Endothelial cell of umbilical vein (primary cell): ENCODE results near the gene C1QL4. TPM values are rescaled to one million over a fixed set of nuclear protein-coding genes. Genes with fewer than 3 reads are reported as not detected.

ENCODE experiments used
- BruUV-seq: library from RNA; stranded (reverse); fragments of 400-500 nt; replicated peaks from 2 replicates; lab custom pipeline; 2021; lab: Mats Ljungman, UMichigan
- CTCF ChIA-PET: fragments of 300-600, 350-600 bp; sonication (Branson Sonifier 250); formaldehyde crosslinking; loops from one replicate; lab custom pipeline; 2021; ENCODE audit warnings: antibody characterized with exemption, inconsistent platforms; lab: Charles Lee
- POLR2A ChIA-PET: fragments of 300-600, 350-600 bp; sonication (Branson Sonifier 250); formaldehyde crosslinking; loops from one replicate; lab custom pipeline; 2021; ENCODE audit warnings: antibody characterized with exemption, inconsistent platforms; lab: Charles Lee
- DNase-seq: peaks from one replicate; pipeline ENCODE4 v3.0.0-alpha.2; 2011; ENCODE audit warnings: low read depth, low spot score
- FAIRE-seq: peaks from 2 replicates; lab custom pipeline; 2011; peaks lifted over from hg19 to GRCh38; lab: Jason Lieb, UNC
- H2AFZ ChIP-seq: 2 replicates; pipeline ENCODE4 v1.6.0; 2012; ENCODE audit warnings: low read depth, low read length, control low read depth, inconsistent platforms
- H3K27ac ChIP-seq: 2 replicates; pipeline ENCODE4 v1.5.1; 2011; ENCODE audit warnings: low read depth, mild to moderate bottlenecking, control low read depth, low read length, moderate library complexity; ENCODE audit not compliant: insufficient read depth
- H3K27me3 ChIP-seq, 2 experiments: 2 replicates each; pipeline versions ENCODE4 v1.6.0 to v1.6.1; 2011; ENCODE audit warnings: low read length in 2 of 2, mixed read lengths in 1 of 2; ENCODE audit not compliant: control insufficient read depth in 2 of 2, insufficient read depth in 2 of 2
- H3K36me3 ChIP-seq, 2 experiments: 2 replicates in 1 of 2; 3 replicates in 1 of 2; pipeline ENCODE4 v1.5.1; 2011; ENCODE audit warnings: low read length in 2 of 2, mild to moderate bottlenecking in 1 of 2, moderate library complexity in 1 of 2; ENCODE audit not compliant: control insufficient read depth in 2 of 2, insufficient read depth in 2 of 2; ENCODE audit errors: extremely low read depth in 1 of 2
- H3K4me1 ChIP-seq: 3 replicates; pipeline ENCODE4 v1.5.1; 2011; ENCODE audit warnings: mild to moderate bottlenecking, low read length; ENCODE audit not compliant: control insufficient read depth, insufficient read depth; ENCODE audit errors: extremely low read depth
- H3K4me2 ChIP-seq: 2 replicates; pipeline ENCODE4 v1.6.1; 2011; ENCODE audit warnings: low read length, control low read depth, mixed read lengths; ENCODE audit not compliant: insufficient read depth
- H3K4me3 ChIP-seq, 3 experiments: fragments of 200-600 bp in 1 of 3; sonication (generic), shearing (Covaris generic) in 1 of 3; replicated peaks in 1 of 3; 2 replicates each; pipeline ENCODE4 v1.5.1; 2011 to 2016; ENCODE audit warnings: control low read depth in 3 of 3, low read length in 3 of 3, mild to moderate bottlenecking in 2 of 3, inconsistent platforms in 1 of 3, low read depth in 1 of 3, moderate library complexity in 1 of 3; ENCODE audit not compliant: insufficient read depth in 1 of 3
- H3K79me2 ChIP-seq: 2 replicates; pipeline ENCODE4 v1.6.0; 2012; ENCODE audit warnings: low read length, inconsistent platforms; ENCODE audit not compliant: control insufficient read depth, insufficient read depth
- H3K9ac ChIP-seq: replicated peaks from 2 replicates; pipeline ENCODE3; 2011; ENCODE audit warnings: low read length, control low read depth; ENCODE audit not compliant: insufficient read depth; ENCODE audit errors: extremely low read depth
- H3K9me1 ChIP-seq: replicated peaks from 3 replicates; pipeline ENCODE4 v1.6.0; 2011; ENCODE audit warnings: mild to moderate bottlenecking, low read length; ENCODE audit not compliant: control insufficient read depth, insufficient read depth; ENCODE audit errors: extremely low read depth
- H3K9me3 ChIP-seq: replicated peaks from 2 replicates; pipeline ENCODE4 v1.5.1; 2012; ENCODE audit warnings: low read length, inconsistent platforms; ENCODE audit not compliant: control insufficient read depth, insufficient read depth
- H4K20me1 ChIP-seq: replicated peaks from 2 replicates; pipeline ENCODE3; 2011; ENCODE audit warnings: mild to moderate bottlenecking, low read length; ENCODE audit not compliant: control insufficient read depth, insufficient read depth; ENCODE audit errors: extremely low read depth
- CTCF ChIP-seq, 2 donors: IDR thresholded peaks; 1 replicate in 1 of 2; 2 replicates in 1 of 2; pipeline ENCODE4 v1.5.1; 2011; ENCODE audit warnings: low read length in 2 of 2, mild to moderate bottlenecking in 2 of 2, moderate library complexity in 2 of 2, control low read depth in 1 of 2, inconsistent platforms in 1 of 2, low read depth in 1 of 2; ENCODE audit not compliant: insufficient read depth in 1 of 2; ENCODE audit errors: extremely low read depth in 1 of 2
- EZH2 ChIP-seq: IDR thresholded peaks from 2 replicates; pipeline ENCODE4 v1.6.1; 2012; ENCODE audit warnings: borderline replicate concordance, low read depth, mild to moderate bottlenecking, moderate library complexity, low read length, inconsistent platforms; ENCODE audit not compliant: severe bottlenecking
- GATA2 ChIP-seq: IDR thresholded peaks from 2 replicates; pipeline ENCODE4 v1.7.0; 2011; ENCODE audit warnings: low read depth, mild to moderate bottlenecking, moderate library complexity, mixed read lengths, low read length; ENCODE audit not compliant: insufficient read length, insufficient read depth
- MAX ChIP-seq: IDR thresholded peaks from 2 replicates; pipeline ENCODE4 v1.6.1; 2011; ENCODE audit not compliant: insufficient read depth, insufficient read length
- MYC ChIP-seq: IDR thresholded peaks from one replicate; pipeline ENCODE4 v1.6.1; 2011; ENCODE audit warnings: mild to moderate bottlenecking, low read depth, low read length
- POLR2A ChIP-seq: IDR thresholded peaks from 2 replicates; pipeline ENCODE4 v1.6.1; 2012; ENCODE audit warnings: low read depth, mild to moderate bottlenecking, control low read depth, low read length
- dilution Hi-C: fragments of 300-500 bp; cut with MboI; formaldehyde crosslinking; loops from one replicate; pipeline ENCODE4 v1.15.0; 2019; ENCODE audit warnings: low sequenced_read_pairs; ENCODE audit not compliant: extremely low pct_ligation_motif_present
- intact Hi-C: fragments of 100-400 bp; cut with micrococcal nuclease; formaldehyde crosslinking; loops from one replicate; pipeline ENCODE4 v1.10.0; 2022
- polyA plus RNA-seq, 4 experiments: library from polyadenylated mRNA; depleted of rRNA in 3 of 4; stranded (reverse) in 3 of 4; unstranded in 1 of 4; fragments of >200 nt; gene quantifications; 2 replicates each; pipeline versions ENCODE4 v1.2.1 to v1.2.3, GENCODE V29; 2011 to 2012; ENCODE audit warnings: missing spikeins in 1 of 4
- total RNA-seq: library from RNA; stranded (reverse); gene quantifications from 2 replicates; pipeline ENCODE4 v1.2.3, GENCODE V29; 2021

Gene C1QL4
- total and polyA plus RNA-seq, 2 donors (not counting 3 experiments of a cell fraction or from before 2014, with no cell fraction given) = not detected

DNA sequence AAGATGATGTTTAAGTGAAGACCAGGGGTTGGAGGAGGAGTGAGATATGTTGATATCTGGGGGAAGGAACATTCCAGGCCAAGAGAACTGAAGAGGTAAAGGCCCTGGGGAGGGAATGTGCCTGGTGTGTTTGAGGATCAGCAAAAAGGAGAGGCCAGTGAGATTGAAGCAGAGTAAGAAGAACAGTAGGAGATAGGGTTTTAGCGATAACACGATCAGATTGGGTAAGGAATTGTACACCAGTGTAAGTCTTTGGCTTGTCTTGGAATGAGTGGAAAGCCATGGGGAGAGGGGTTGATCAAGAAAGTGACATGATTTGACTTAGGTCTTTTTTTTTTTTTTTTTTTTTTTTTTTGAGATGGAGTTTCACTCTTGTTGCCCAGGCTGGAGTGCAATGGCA lies 9.1 kb downstream of the C1QL4 start:
- no TSS peak for BruUV-seq

More for the DNA sequence above, 9.1 kb downstream of the C1QL4 start:
- peaks cover 8% of the 10 kb centered on the region for H3K4me1 ChIP-seq
- no peaks in the 10 kb centered on the region for H3K9me3 ChIP-seq
- H3K36me3 ChIP-seq = peaks cover 4 to 6% of the 10 kb centered on the region in 2 experiments
- H2AFZ ChIP-seq = no peak overlapping the region
- DNase-seq (no peak), FAIRE-seq (no peak)
- ChIA-PET CTCF (interaction anchor here (0.8 kb wide), 1 partner anchor 12 kb away, joined by 3 read pairs; no protein-coding TSS in a partner anchor), POLR2A (no interaction called here)
- no peaks in the 10 kb centered on the region for H4K20me1 ChIP-seq
- no peak overlapping the region for H3K4me2 ChIP-seq
- dilution Hi-C loops (no loop called here), intact Hi-C loops (no loop called here)
- peaks cover 0 to under 1% of the 10 kb centered on the region in 2 experiments for H3K27me3 ChIP-seq
- no peak for TF ChIP-seq MYC
- TF ChIP-seq MAX = no peak
- no peak for TF ChIP-seq EZH2
- no peak for TF ChIP-seq GATA2
- TF ChIP-seq POLR2A = no peak
- TF ChIP-seq CTCF (IDR thresholded peaks at IDR 0.05; ENCODE audit: extremely low read depth in 1 of 2, insufficient read depth in 1 of 2, low read depth in 1 of 2, low read length in 2 of 2) = no peak
- no peaks in the 10 kb centered on the region for H3K9me1 ChIP-seq
- no peak overlapping the region for H3K4me3 ChIP-seq
- no peak overlapping the region for H3K9ac ChIP-seq
- peaks cover 11% of the 10 kb centered on the region for H3K79me2 ChIP-seq
- H3K27ac ChIP-seq = no peak overlapping the region
